Colonic mucosa (tissue), 4 donors: ENCODE measurements around the gene COX15. TPM values are rescaled to one million over a fixed set of nuclear protein-coding genes. Genes with fewer than 3 reads are reported as not detected.

Source experiments
- DNase-seq: peaks from one replicate; pipeline ENCODE4 v3.0.0-alpha.2; 2020
- H3K27ac ChIP-seq: fragments of 200-600 bp; one replicate; pipeline ENCODE4 v1.8.0; 2021
- H3K27me3 ChIP-seq: fragments of 200-600 bp; one replicate; pipeline ENCODE4 v1.8.0; 2021
- H3K36me3 ChIP-seq: fragments of 200-600 bp; one replicate; pipeline ENCODE4 v1.8.0; 2021
- H3K4me1 ChIP-seq: fragments of 200-600 bp; one replicate; pipeline ENCODE4 v1.8.0; 2021; ENCODE audit warnings: mild to moderate bottlenecking
- H3K4me3 ChIP-seq: fragments of 200-600 bp; one replicate; pipeline ENCODE4 v1.8.0; 2021
- H3K9ac ChIP-seq, 2 donors: one replicate each; pipeline ENCODE4 v1.7.0; 2013; ENCODE audit warnings: control low read depth in 2 of 2, low read depth in 2 of 2, low read length in 2 of 2
- H3K9me3 ChIP-seq: fragments of 200-600 bp; one replicate; pipeline ENCODE4 v1.8.0; 2021
- CTCF ChIP-seq: fragments of 200-600 bp; IDR thresholded peaks from one replicate; pipeline ENCODE4 v1.8.0; 2022; ENCODE audit warnings: antibody characterized with exemption, mild to moderate bottlenecking
- intact Hi-C: fragments of 100-400 bp; cut with DNase I; formaldehyde crosslinking; loops from one replicate; pipeline ENCODE4 v1.14.1; 2022
- total RNA-seq, 2 donors: library from RNA; stranded (reverse); fragmentation: NEBNext Ultra II Directional in 1 of 2; extraction: Animal tissue kit (Norgen Biotek cat#: 25700) in 1 of 2; gene quantifications; one replicate each; pipeline ENCODE4 v1.2.1, GENCODE V29; 2021
- donor health status: healthy.
- donor health status: DM: no; HTN: no; CAD: no.
- donor health status: DM: no; HTN: no; CAD: no.

COX15 gene
- total RNA-seq, 2 donors from 2014 or later: 48.1 to 50.1 TPM

DNA sequence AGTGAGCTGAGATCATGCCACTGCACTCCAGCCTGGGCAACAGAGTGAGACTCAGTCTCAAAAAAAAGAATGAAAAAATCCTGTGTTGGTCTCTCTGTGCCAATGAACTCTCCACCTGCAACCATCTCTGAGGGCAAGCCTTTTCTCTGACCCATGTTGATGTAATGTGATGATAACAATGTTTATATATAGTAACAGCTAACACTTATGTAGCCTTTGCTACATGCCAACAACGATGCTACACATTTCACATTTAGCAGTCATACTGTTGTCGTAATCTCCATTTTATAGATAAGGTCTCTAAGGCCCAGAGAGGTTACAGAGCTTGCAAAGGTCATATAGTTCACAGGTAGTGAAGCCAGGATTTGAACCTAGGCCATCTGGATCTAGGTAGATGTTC, 11.5 kb downstream of the COX15 start:
- Histone ChIP-seq H3K9ac (no peak overlapping the region), H3K4me1 (no peaks in the 10 kb centered on the region), H3K27me3 (no peaks in the 10 kb centered on the region), H3K9me3 (no peaks in the 10 kb centered on the region), H3K36me3 (peaks cover 6% of the 10 kb centered on the region), H3K27ac (no peak overlapping the region), H3K4me3 (no peak overlapping the region)
- no peak for TF ChIP-seq CTCF
- no peak for DNase-seq
- intact Hi-C loops: no loop called here

DNA sequence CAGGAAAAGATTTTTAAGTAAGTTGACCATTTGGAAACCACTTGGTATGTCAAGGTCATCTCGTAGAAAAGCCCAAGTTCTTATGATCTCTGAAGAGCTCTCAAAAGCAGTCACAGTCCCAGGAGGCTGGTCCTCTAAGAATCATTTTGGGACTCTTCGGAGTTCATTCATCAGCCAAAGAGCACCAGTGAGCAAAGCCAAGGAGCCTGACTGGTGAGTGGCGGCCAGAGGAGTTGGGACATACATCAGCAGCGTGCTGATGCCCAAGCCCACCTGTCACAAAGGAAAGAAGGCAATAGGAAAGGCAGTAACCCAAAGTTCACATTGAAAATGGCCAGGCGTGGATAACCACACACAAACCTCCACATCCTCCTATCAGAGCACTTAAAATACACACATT, 17.5 kb downstream of the COX15 start:
- H3K27me3 ChIP-seq: no peaks in the 10 kb centered on the region

GRCh38 chr10:99711129-99711719, 20.7 kb downstream of the COX15 start:
- Histone ChIP-seq H3K27ac (no peak overlapping the region), H3K27me3 (no peaks in the 10 kb centered on the region), H3K4me1 (no peaks in the 10 kb centered on the region), H3K9ac (no peak overlapping the region), H3K36me3 (no peaks in the 10 kb centered on the region), H3K4me3 (no peak overlapping the region), H3K9me3 (no peaks in the 10 kb centered on the region)
- peak; percentile 59 for DNase-seq
- TF ChIP-seq CTCF: peak; percentile 31
- intact Hi-C loops: no loop called here

More for the DNA sequence above, 17.5 kb downstream of the COX15 start:
- intact Hi-C loops: no loop called here
- TF ChIP-seq CTCF: no peak
- Histone ChIP-seq H3K9me3 (no peaks in the 10 kb centered on the region), H3K4me3 (no peak overlapping the region), H3K4me1 (no peaks in the 10 kb centered on the region), H3K27ac (no peak overlapping the region), H3K36me3 (no peaks in the 10 kb centered on the region), H3K9ac (no peak overlapping the region)
- DNase-seq: no peak

DNA sequence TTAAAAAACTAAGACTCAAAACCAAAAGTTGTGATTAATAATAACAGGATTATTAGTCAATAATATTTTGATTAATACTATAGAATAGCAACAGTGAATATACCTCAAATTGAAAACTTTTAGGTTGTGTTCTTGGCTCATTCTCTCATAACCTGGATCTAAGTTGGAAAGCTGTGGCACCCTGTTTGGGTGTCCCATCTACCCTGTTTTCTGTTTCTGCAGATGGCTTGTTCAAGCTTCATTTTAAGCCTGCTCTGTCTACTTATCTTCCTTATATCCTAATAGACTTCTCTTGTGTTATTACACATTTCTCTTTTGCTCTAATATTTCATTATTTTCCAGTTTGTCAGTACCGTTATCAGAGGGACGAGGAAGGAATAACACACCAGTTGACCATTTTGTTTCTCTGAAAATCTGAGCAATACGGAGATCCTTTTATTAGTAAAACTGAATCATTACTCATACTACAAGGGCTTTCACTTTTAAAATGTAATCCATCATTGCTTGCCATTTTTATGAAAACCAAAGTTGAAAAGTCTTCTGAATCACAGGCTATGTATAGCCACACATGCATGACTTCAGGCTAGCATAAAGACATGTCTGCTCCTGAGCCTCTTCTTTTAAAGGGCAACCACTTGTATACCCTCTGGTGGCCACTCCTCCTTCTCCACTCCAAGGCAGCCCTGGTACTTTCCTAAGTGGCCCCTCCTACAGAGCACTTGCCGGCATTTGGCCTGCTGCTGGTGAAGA, 22.3 kb downstream of the COX15 start:
- H3K27ac ChIP-seq: peak overlapping the region; percentile 8
- H3K9me3 ChIP-seq: no peaks in the 10 kb centered on the region
- H3K36me3 ChIP-seq: peaks cover 7% of the 10 kb centered on the region
- no peak for TF ChIP-seq CTCF
- DNase-seq: no peak
- H3K4me3 ChIP-seq: no peak overlapping the region
- H3K27me3 ChIP-seq: no peaks in the 10 kb centered on the region
- no peak overlapping the region for H3K9ac ChIP-seq
- H3K4me1 ChIP-seq: no peaks in the 10 kb centered on the region
- intact Hi-C loops: no loop called here

GRCh38 chr10:99708428-99709012, 23.4 kb downstream of the COX15 start:
- peaks cover 10% of the 10 kb centered on the region for H3K36me3 ChIP-seq

More at GRCh38 chr10:99708428-99709012, 23.4 kb downstream of the COX15 start:
- Histone ChIP-seq H3K4me3 (no peak overlapping the region), H3K9me3 (no peaks in the 10 kb centered on the region), H3K4me1 (no peaks in the 10 kb centered on the region), H3K27me3 (no peaks in the 10 kb centered on the region), H3K27ac (peak overlapping the region; percentile 8), H3K9ac (no peak overlapping the region)
- DNase-seq: no peak
- intact Hi-C loops: no loop called here
- TF ChIP-seq CTCF: no peak
